ENCODE data around the gene STX16. TPM values are rescaled to one million over a fixed set of nuclear protein-coding genes. Genes with fewer than 3 reads are reported as not detected.

Gene STX16
- total RNA-seq, 1 experiment from 2014 or later, result 41.9 TPM

- POLR2A ChIA-PET, result no interaction called here
These were observed 9.9 kb downstream of the STX16 start for GRCh38 chr20:58660855-58661597.

GRCh38 chr20:58661598-58662473 is 10.8 kb downstream of the STX16 start:
- Histone ChIP-seq H3K27ac (ENCODE audit: low read length) (no peak overlapping the region), H3K4me1 (ENCODE audit: control insufficient read depth, insufficient read depth, low read length) (peaks cover 6% of the 10 kb centered on the region), H3K4me3 (ENCODE audit: low read depth in 2 of 2, low read length in 2 of 2) (no peak overlapping the region), H3K27me3 (ENCODE audit: control insufficient read depth, insufficient read depth, low read length) (no peaks in the 10 kb centered on the region), H3K9me3 (ENCODE audit: control insufficient read depth, insufficient read depth, low read depth, low read length) (no peaks in the 10 kb centered on the region), H3K36me3 (ENCODE audit: control insufficient read depth, insufficient read depth, low read length) (peaks cover 4% of the 10 kb centered on the region; the same call in 1 of the 2 replicates)
- no TSS peak for BruUV-seq (replicated peaks)
- DNase-seq (ENCODE audit: low read depth, low spot score), result no peak
- in situ Hi-C loops (cut with HindIII; ENCODE audit: low pct_unique_long_range_greater_than_20kb, low sequenced_read_pairs) (no loop called here), intact Hi-C loops (cut with micrococcal nuclease; ENCODE audit: unreplicated experiment) (no loop called here)
- CTCF ChIA-PET, result no interaction called here
- POLR2A ChIA-PET, result no interaction called here
- no peak; the same call in 1 of the 2 replicates for ATAC-seq
- TF ChIP-seq SIN3A (IDR thresholded peaks at IDR 0.05; ENCODE audit: borderline replicate concordance, insufficient read depth, low read depth, low read length), result no peak
- TF ChIP-seq POLR2AphosphoS5 (IDR thresholded peaks at IDR 0.05; ENCODE audit: low read depth, low read length), result no peak
- TF ChIP-seq, protein P1, sequence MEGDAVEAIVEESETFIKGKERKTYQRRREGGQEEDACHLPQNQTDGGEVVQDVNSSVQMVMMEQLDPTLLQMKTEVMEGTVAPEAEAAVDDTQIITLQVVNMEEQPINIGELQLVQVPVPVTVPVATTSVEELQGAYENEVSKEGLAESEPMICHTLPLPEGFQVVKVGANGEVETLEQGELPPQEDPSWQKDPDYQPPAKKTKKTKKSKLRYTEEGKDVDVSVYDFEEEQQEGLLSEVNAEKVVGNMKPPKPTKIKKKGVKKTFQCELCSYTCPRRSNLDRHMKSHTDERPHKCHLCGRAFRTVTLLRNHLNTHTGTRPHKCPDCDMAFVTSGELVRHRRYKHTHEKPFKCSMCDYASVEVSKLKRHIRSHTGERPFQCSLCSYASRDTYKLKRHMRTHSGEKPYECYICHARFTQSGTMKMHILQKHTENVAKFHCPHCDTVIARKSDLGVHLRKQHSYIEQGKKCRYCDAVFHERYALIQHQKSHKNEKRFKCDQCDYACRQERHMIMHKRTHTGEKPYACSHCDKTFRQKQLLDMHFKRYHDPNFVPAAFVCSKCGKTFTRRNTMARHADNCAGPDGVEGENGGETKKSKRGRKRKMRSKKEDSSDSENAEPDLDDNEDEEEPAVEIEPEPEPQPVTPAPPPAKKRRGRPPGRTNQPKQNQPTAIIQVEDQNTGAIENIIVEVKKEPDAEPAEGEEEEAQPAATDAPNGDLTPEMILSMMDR (IDR thresholded peaks at IDR 0.05), result no peak
- no peak for TF ChIP-seq TCF7L2 (IDR thresholded peaks at IDR 0.05; ENCODE audit: low read depth, low read length)

More at GRCh38 chr20:58660855-58661597, 9.9 kb downstream of the STX16 start:
- intact Hi-C loops (cut with micrococcal nuclease; ENCODE audit: unreplicated experiment) (no loop called here), in situ Hi-C loops (cut with HindIII; ENCODE audit: low pct_unique_long_range_greater_than_20kb, low sequenced_read_pairs) (no loop called here)
- BruUV-seq (replicated peaks), result no TSS peak
- Histone ChIP-seq H3K36me3 (ENCODE audit: control insufficient read depth, insufficient read depth, low read length) (peaks cover 4% of the 10 kb centered on the region; the same call in 1 of the 2 replicates), H3K27me3 (ENCODE audit: control insufficient read depth, insufficient read depth, low read length) (no peaks in the 10 kb centered on the region), H3K4me3 (ENCODE audit: low read depth in 2 of 2, low read length in 2 of 2) (no peak overlapping the region), H3K27ac (ENCODE audit: low read length) (no peak overlapping the region), H3K4me1 (ENCODE audit: control insufficient read depth, insufficient read depth, low read length) (peaks cover 14% of the 10 kb centered on the region), H3K9me3 (ENCODE audit: control insufficient read depth, insufficient read depth, low read depth, low read length) (no peaks in the 10 kb centered on the region)
- CTCF ChIA-PET, result interaction anchor here (0.6 kb wide), 1 partner anchor 8 kb away, joined by 3 read pairs; no protein-coding TSS in a partner anchor
- DNase-seq (ENCODE audit: low read depth, low spot score) (no peak), ATAC-seq (no peak)
- TF ChIP-seq TCF7L2 (IDR thresholded peaks at IDR 0.05; ENCODE audit: low read depth, low read length) (no peak), SIN3A (IDR thresholded peaks at IDR 0.05; ENCODE audit: borderline replicate concordance, insufficient read depth, low read depth, low read length) (no peak), POLR2AphosphoS5 (IDR thresholded peaks at IDR 0.05; ENCODE audit: low read depth, low read length) (no peak), REST (IDR thresholded peaks at IDR 0.05; ENCODE audit: insufficient read depth in 1 of 2, low read depth in 2 of 2, low read length in 1 of 2) (no peak)
- TF ChIP-seq, protein P1 (IDR thresholded peaks at IDR 0.05), result no peak
